GM12892 (cell line): ENCODE data around the gene BIRC3.

ENCODE experiments used
- POLR2A ChIP-seq: IDR thresholded peaks from 2 replicates; pipeline ENCODE4 v1.6.1; 2011; ENCODE audit warnings: low read depth, low read length, control low read depth
- POLR2AphosphoS5 ChIP-seq: IDR thresholded peaks from 2 replicates; pipeline ENCODE4 v1.6.1; 2011; ENCODE audit warnings: low read depth, low read length, control low read depth
- TAF1 ChIP-seq: IDR thresholded peaks from 2 replicates; pipeline ENCODE4 v1.6.1; 2011; ENCODE audit warnings: low read depth, mild to moderate bottlenecking, control low read depth, low read length, borderline replicate concordance

DNA sequence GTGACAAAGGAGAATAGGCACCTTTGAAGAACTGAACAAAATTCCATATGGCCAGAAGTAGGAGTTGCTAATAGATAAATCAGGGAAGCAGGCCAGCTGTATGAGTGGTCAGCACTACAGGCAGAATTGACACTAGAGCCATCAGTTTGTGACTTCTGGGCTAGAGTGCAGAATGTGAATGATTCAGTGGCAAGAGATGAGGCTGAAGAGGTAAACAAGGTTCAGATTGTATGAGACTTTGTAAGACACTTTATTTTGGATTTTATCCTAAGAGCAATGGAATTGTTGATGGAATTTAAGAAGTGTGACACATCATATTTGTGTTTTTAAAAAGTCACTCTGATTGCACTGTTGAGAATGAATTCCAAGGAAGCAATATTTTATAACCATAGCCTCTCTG lies 12.9 kb downstream of the BIRC3 start:
- TF ChIP-seq POLR2A (no peak), POLR2AphosphoS5 (no peak), TAF1 (no peak)
